Thyroid gland (tissue), 4 donors: ENCODE measurements around the gene CNTN5. TPM values are rescaled to one million over a fixed set of nuclear protein-coding genes. Genes with fewer than 3 reads are reported as not detected.

Experiments used
- DNase-seq, 2 donors: peaks; one replicate each; pipeline ENCODE4 v3.0.0-alpha.2; 2019
- H3K27ac ChIP-seq, 3 donors: fragments of 200-600 bp; sonication (generic); 1 replicate in 2 of 3; 2 replicates in 1 of 3; pipeline ENCODE4 v1.5.1; 2016 to 2019; ENCODE audit warnings: mild to moderate bottlenecking in 1 of 3, moderate library complexity in 1 of 3
- H3K27me3 ChIP-seq: fragments of 200-600 bp; sonication (generic); one replicate; pipeline ENCODE4 v1.5.1; 2019
- H3K36me3 ChIP-seq, 2 donors: fragments of 200-600 bp; sonication (generic); one replicate each; pipeline ENCODE4 v1.5.1; 2016 to 2019
- H3K4me1 ChIP-seq, 2 donors: fragments of 200-600 bp; sonication (generic); one replicate each; pipeline ENCODE4 v1.5.1; 2017 to 2019
- H3K4me3 ChIP-seq, 3 donors: fragments of 200-600 bp; sonication (generic); replicated peaks in 1 of 3; 1 replicate in 2 of 3; 2 replicates in 1 of 3; pipeline ENCODE4 v1.5.1; 2016; ENCODE audit warnings: mild to moderate bottlenecking in 1 of 3
- H3K9me3 ChIP-seq: fragments of 200-600 bp; sonication (generic); one replicate; pipeline ENCODE4 v1.5.1; 2017
- CTCF ChIP-seq, 6 experiments: fragments of 200-600 bp in 3 of 6; fragments of 450-650 bp in 3 of 6; sonication (generic) in 3 of 6; IDR thresholded peaks; one replicate each; pipeline ENCODE4 v1.5.1; 2016 to 2019; ENCODE audit warnings: antibody characterized with exemption in 6 of 6, mild to moderate bottlenecking in 2 of 6, inconsistent platforms in 1 of 6, moderate library complexity in 1 of 6
- POLR2A ChIP-seq, 2 donors: fragments of 450-650 bp; IDR thresholded peaks; one replicate each; pipeline ENCODE4 v1.6.1; 2017; ENCODE audit warnings: antibody characterized with exemption in 2 of 2, mild to moderate bottlenecking in 2 of 2, moderate library complexity in 1 of 2
- WGBS, 2 donors: methylation state at CpG; one replicate each; pipeline ENCODE4 v1.1.5; 2017; 5-methylcytosine and 5-hydroxymethylcytosine counted together
- intact Hi-C: fragments of 100-400 bp; cut with DNase I; formaldehyde crosslinking; loops from one replicate; pipeline ENCODE4 v1.15.1; 2023
- total RNA-seq, 4 donors: library from RNA; depleted of rRNA; stranded (reverse); fragments of >200 nt; gene quantifications; one replicate each; pipeline ENCODE4 v1.2.3, GENCODE V29; 2016

The CNTN5 gene
- total RNA-seq, 4 donors from 2014 or later, result 1.9 to 14.3 (median 12.0) TPM

GRCh38 chr11:100094121-100094865 is 1073.5 kb downstream of the CNTN5 start:
- Histone ChIP-seq H3K9me3 (no peaks in the 10 kb centered on the region), H3K4me1 (no peaks in the 10 kb centered on the region), H3K27ac (no peak overlapping the region), H3K36me3 (no peaks in the 10 kb centered on the region), H3K4me3 (no peak overlapping the region), H3K27me3 (no peaks in the 10 kb centered on the region)
- TF ChIP-seq CTCF (IDR thresholded peaks at IDR 0.05), result no peak
- TF ChIP-seq POLR2A (IDR thresholded peaks at IDR 0.05), result no peak
- DNase-seq, result no peak
- intact Hi-C loops, result no loop called here
- WGBS, 2 donors, result 80 to 87% methylated on average over 4 of the region's 4 CpGs

GRCh38 chr11:100095809-100096208 is 1075.1 kb downstream of the CNTN5 start:
- no peaks in the 10 kb centered on the region for H3K27me3 ChIP-seq
- WGBS, 2 donors, result 87 to 88% methylated on average over 3 of the region's 3 CpGs
- H3K36me3 ChIP-seq, result no peaks in the 10 kb centered on the region
- no peak overlapping the region for H3K4me3 ChIP-seq
- no peaks in the 10 kb centered on the region for H3K9me3 ChIP-seq
- TF ChIP-seq POLR2A (IDR thresholded peaks at IDR 0.05) (no peak), CTCF (IDR thresholded peaks at IDR 0.05) (no peak)
- H3K4me1 ChIP-seq, result no peaks in the 10 kb centered on the region
- DNase-seq, result no peak
- intact Hi-C loops, result no loop called here
- H3K27ac ChIP-seq, result no peak overlapping the region

GRCh38 chr11:100098560-100098959 is 1077.8 kb downstream of the CNTN5 start:
- H3K4me1 ChIP-seq, result no peaks in the 10 kb centered on the region
- H3K36me3 ChIP-seq, result no peaks in the 10 kb centered on the region
- 85 to 93% methylated on average over 3 of the region's 3 CpGs for WGBS, 2 donors
- H3K27me3 ChIP-seq, result no peaks in the 10 kb centered on the region
- H3K4me3 ChIP-seq, result no peak overlapping the region
- DNase-seq, result no peak
- TF ChIP-seq CTCF (IDR thresholded peaks at IDR 0.05) (no peak), POLR2A (IDR thresholded peaks at IDR 0.05) (no peak)
- no peak overlapping the region for H3K27ac ChIP-seq
- intact Hi-C loops, result no loop called here
- H3K9me3 ChIP-seq, result no peaks in the 10 kb centered on the region

- intact Hi-C loops, result no loop called here
- Histone ChIP-seq H3K36me3 (no peaks in the 10 kb centered on the region), H3K4me3 (no peak overlapping the region), H3K4me1 (no peaks in the 10 kb centered on the region), H3K27me3 (no peaks in the 10 kb centered on the region), H3K9me3 (no peaks in the 10 kb centered on the region), H3K27ac (no peak overlapping the region)
- DNase-seq, result no peak
- TF ChIP-seq CTCF (IDR thresholded peaks at IDR 0.05) (no peak), POLR2A (IDR thresholded peaks at IDR 0.05) (no peak)
- 71 to 76% methylated on average over 4 of the region's 4 CpGs for WGBS, 2 donors
Observed at GRCh38 chr11:100105255-100105981, 1084.7 kb downstream of the CNTN5 start.

- TF ChIP-seq CTCF (IDR thresholded peaks at IDR 0.05), result no peak
- TF ChIP-seq POLR2A (IDR thresholded peaks at IDR 0.05), result no peak
- 42 to 50% methylated on average over 3 of the region's 3 CpGs for WGBS, 2 donors
- Histone ChIP-seq H3K9me3 (no peaks in the 10 kb centered on the region), H3K4me1 (no peaks in the 10 kb centered on the region), H3K36me3 (no peaks in the 10 kb centered on the region), H3K27ac (no peak overlapping the region), H3K27me3 (no peaks in the 10 kb centered on the region), H3K4me3 (no peak overlapping the region)
- intact Hi-C loops, result no loop called here
- no peak for DNase-seq
Observed at GRCh38 chr11:100105982-100106358, 1085.2 kb downstream of the CNTN5 start.
